Esophagus squamous epithelium (tissue), 5 donors: ENCODE results near the gene SFXN5. TPM values are rescaled to one million over a fixed set of nuclear protein-coding genes. Genes with fewer than 3 reads are reported as not detected.

Source experiments
- DNase-seq: peaks from one replicate; lab custom pipeline; 2025; lab: John Stamatoyannopoulos, UW
- H3K27ac ChIP-seq, 4 donors: fragments of 200-600 bp; sonication (generic); one replicate each; pipeline ENCODE4 v1.5.1; 2016 to 2019; ENCODE audit warnings: mild to moderate bottlenecking in 1 of 4
- H3K27me3 ChIP-seq, 4 donors: fragments of 200-600 bp; sonication (generic); 1 replicate in 3 of 4; 2 replicates in 1 of 4; pipeline versions ENCODE4 v1.5.1 to v1.6.0; 2017 to 2021; ENCODE audit warnings: antibody characterized with exemption in 1 of 4
- H3K36me3 ChIP-seq, 3 donors: fragments of 200-600 bp; sonication (generic); one replicate each; pipeline ENCODE4 v1.5.1; 2016 to 2019
- H3K4me1 ChIP-seq, 3 donors: fragments of 200-600 bp; sonication (generic); one replicate each; pipeline ENCODE4 v1.5.1; 2017 to 2019
- H3K4me3 ChIP-seq, 4 donors: fragments of 200-600 bp; sonication (generic); 1 replicate in 3 of 4; 2 replicates in 1 of 4; pipeline ENCODE4 v1.5.1; 2016 to 2019; ENCODE audit warnings: mild to moderate bottlenecking in 2 of 4, moderate library complexity in 1 of 4
- H3K9me3 ChIP-seq, 3 donors: fragments of 200-600 bp; sonication (generic); one replicate each; pipeline ENCODE4 v1.5.1; 2016 to 2019
- CTCF ChIP-seq, 6 experiments: fragments of 450-650 bp in 4 of 6; fragments of 200-600 bp in 2 of 6; sonication (generic) in 2 of 6; IDR thresholded peaks; one replicate each; pipeline ENCODE4 v1.5.1; 2016 to 2019; ENCODE audit warnings: antibody characterized with exemption in 6 of 6, mild to moderate bottlenecking in 4 of 6, moderate library complexity in 4 of 6
- POLR2A ChIP-seq, 4 donors: fragments of 450-650 bp; IDR thresholded peaks; one replicate each; pipeline ENCODE4 v1.6.1; 2017; ENCODE audit warnings: antibody characterized with exemption in 4 of 4, mild to moderate bottlenecking in 4 of 4, moderate library complexity in 3 of 4
- WGBS, 2 donors: methylation state at CpG; one replicate each; pipeline ENCODE4 v1.1.5; 2018; 5-methylcytosine and 5-hydroxymethylcytosine counted together
- intact Hi-C: fragments of 100-400 bp; cut with DNase I; formaldehyde crosslinking; loops from one replicate; pipeline ENCODE4 v1.15.0; 2022
- total RNA-seq, 4 donors: library from RNA; depleted of rRNA; stranded (reverse); fragments of >200 nt; gene quantifications; one replicate each; pipeline ENCODE4 v1.1.0, GENCODE V29; 2016
- donor health status: DM: yes; HTN: yes; CAD: no.

The SFXN5 gene
- total RNA-seq, 4 donors from 2014 or later = 4.2 to 16.4 (median 12.7) TPM

GRCh38 chr2:73006969-73007710 is 64.4 kb downstream of the SFXN5 start:
- Histone ChIP-seq H3K36me3 (peaks cover 0 to 16% (median 0%) of the 10 kb centered on the region in 3 donors), H3K4me1 (no peaks in the 10 kb centered on the region), H3K4me3 (no peak overlapping the region), H3K9me3 (no peaks in the 10 kb centered on the region), H3K27me3 (no peaks in the 10 kb centered on the region), H3K27ac (no peak overlapping the region)
- no peak for TF ChIP-seq POLR2A (IDR thresholded peaks at IDR 0.05)
- no peak for TF ChIP-seq CTCF (IDR thresholded peaks at IDR 0.05)
- intact Hi-C loops = no loop called here
- 81 to 92% methylated on average over 13 to 14 of the region's 14 CpGs for WGBS, 2 donors
- no peak for DNase-seq

DNA sequence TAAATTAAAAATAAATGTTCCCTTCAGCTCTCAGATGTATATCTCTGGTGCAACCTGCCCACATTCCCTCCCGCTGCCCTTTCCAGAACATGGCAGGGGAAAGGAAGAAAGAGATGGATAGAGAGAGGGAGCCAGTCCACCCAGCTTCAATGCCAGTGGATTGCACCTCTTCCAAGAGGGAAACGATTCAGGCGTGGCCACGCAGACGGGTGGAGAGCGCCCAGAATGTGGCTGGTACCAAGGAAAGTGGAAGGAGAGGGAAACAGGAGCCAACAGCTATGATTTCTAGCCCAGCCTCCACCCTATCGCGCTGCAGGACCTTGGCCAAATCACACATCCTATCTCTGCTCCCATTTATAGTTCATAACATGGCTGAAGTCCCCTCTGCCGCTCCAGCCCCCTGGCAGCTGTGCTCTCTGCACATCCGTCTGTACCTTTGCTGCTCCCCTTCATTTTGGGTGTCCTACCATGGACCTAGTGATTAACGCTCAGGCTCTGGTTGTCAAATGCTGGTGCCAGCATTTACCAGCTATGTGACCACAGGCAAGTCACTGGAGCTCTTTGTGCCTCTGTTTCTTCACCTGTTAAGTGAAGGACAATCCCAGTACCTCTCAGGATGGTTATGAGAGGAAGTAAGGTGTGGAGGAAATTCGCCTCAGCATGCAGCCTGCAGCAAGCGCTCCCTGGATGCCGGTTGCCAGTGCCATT is 66.5 kb downstream of the SFXN5 start:
- Histone ChIP-seq H3K36me3 (peaks cover 0 to 16% (median 0%) of the 10 kb centered on the region in 3 donors), H3K4me1 (no peaks in the 10 kb centered on the region), H3K9me3 (no peaks in the 10 kb centered on the region), H3K27me3 (no peaks in the 10 kb centered on the region), H3K27ac (no peak overlapping the region), H3K4me3 (no peak overlapping the region)
- 81 to 84% methylated on average over 8 to 14 of the region's 14 CpGs for WGBS, 2 donors
- intact Hi-C loops = no loop called here
- no peak for TF ChIP-seq CTCF (IDR thresholded peaks at IDR 0.05)
- TF ChIP-seq POLR2A (IDR thresholded peaks at IDR 0.05) = no peak
- DNase-seq = no peak

- Histone ChIP-seq H3K9me3 (no peaks in the 10 kb centered on the region), H3K36me3 (peaks cover 0 to 13% (median 0%) of the 10 kb centered on the region in 3 donors), H3K4me1 (no peaks in the 10 kb centered on the region), H3K4me3 (no peak overlapping the region), H3K27ac (no peak overlapping the region), H3K27me3 (no peaks in the 10 kb centered on the region)
- TF ChIP-seq CTCF (IDR thresholded peaks at IDR 0.05) = no peak
- TF ChIP-seq POLR2A (IDR thresholded peaks at IDR 0.05) = no peak
- WGBS, 2 donors = 83 to 88% methylated on average over 12 of the region's 12 CpGs
- no peak for DNase-seq
- intact Hi-C loops = no loop called here
Measured at GRCh38 chr2:73004466-73004865, 67.0 kb downstream of the SFXN5 start.

DNA sequence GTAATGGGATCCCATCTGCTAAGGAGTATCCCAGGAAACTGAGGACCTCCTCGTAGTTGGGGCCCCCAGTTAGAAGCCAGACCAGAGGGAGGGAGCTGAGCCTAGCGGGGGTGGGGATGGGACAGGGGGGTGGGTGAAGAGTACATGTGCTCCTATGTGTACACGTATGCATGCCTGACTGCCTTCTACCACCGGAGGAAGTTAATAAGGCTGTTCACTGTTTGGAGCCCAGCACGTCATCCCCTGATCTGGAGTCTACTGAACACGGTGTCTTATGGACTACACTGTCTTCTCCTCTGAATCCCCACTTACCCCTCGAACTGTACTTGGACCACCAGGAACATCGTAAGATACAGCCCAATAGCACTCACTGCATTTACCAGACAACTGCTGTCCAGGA is 68.5 kb downstream of the SFXN5 start:
- Histone ChIP-seq H3K36me3 (peaks cover 0 to 6% (median 0%) of the 10 kb centered on the region in 3 donors), H3K4me1 (no peaks in the 10 kb centered on the region), H3K9me3 (no peaks in the 10 kb centered on the region), H3K27me3 (no peaks in the 10 kb centered on the region), H3K4me3 (no peak overlapping the region), H3K27ac (no peak overlapping the region)
- intact Hi-C loops = no loop called here
- 90 to 93% methylated on average over 5 to 7 of the region's 8 CpGs for WGBS, 2 donors
- no peak for TF ChIP-seq CTCF (IDR thresholded peaks at IDR 0.05)
- TF ChIP-seq POLR2A (IDR thresholded peaks at IDR 0.05) = no peak
- no peak for DNase-seq
